ENCODE data around the gene TPM4. TPM values are rescaled to one million over a fixed set of nuclear protein-coding genes. Genes with fewer than 3 reads are reported as not detected.

Gene TPM4
- total RNA-seq, 1 donor from 2014 or later = 386 TPM

DNA sequence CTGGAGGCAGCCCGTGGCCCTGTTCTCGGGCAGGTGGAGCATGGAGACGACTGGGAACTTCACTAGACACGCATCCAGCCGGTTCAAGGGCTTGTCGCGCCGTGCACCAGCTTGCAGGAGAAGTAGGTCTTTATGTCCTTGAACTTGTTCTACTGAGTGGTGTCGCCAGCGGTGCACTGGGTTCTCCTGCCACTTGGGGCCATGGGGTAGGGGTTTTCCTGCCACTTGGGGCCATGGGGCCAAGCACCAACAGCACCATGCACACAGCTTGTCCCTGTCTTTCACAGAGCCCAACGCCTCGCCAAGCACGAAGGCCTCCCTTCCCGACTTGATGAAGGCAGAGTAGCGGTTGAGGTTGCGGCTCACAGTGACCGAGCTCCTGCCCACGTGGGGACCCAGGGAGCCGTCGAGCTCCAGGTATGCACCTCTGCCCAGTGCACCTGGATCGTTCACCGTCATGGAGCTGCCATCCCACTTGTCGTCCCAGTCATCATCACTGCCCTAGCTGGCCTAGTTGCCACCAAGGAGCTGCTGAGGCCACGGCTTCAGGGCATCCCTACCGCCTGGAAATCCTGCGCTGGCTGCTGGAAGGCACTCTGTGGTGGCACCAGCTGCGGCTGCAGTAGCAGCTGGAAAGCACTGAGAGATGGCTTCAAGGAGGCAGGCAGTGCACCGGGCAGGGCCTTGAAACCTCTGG, 40.5 kb upstream of the TPM4 start:
- Histone ChIP-seq H3K4me1 (no peaks in the 10 kb centered on the region), H3K27ac (no peak overlapping the region), H3K9me3 (no peaks in the 10 kb centered on the region), H3K27me3 (no peaks in the 10 kb centered on the region), H3K36me3 (no peaks in the 10 kb centered on the region), H3K4me3 (no peak overlapping the region)
- TF ChIP-seq, protein P1, sequence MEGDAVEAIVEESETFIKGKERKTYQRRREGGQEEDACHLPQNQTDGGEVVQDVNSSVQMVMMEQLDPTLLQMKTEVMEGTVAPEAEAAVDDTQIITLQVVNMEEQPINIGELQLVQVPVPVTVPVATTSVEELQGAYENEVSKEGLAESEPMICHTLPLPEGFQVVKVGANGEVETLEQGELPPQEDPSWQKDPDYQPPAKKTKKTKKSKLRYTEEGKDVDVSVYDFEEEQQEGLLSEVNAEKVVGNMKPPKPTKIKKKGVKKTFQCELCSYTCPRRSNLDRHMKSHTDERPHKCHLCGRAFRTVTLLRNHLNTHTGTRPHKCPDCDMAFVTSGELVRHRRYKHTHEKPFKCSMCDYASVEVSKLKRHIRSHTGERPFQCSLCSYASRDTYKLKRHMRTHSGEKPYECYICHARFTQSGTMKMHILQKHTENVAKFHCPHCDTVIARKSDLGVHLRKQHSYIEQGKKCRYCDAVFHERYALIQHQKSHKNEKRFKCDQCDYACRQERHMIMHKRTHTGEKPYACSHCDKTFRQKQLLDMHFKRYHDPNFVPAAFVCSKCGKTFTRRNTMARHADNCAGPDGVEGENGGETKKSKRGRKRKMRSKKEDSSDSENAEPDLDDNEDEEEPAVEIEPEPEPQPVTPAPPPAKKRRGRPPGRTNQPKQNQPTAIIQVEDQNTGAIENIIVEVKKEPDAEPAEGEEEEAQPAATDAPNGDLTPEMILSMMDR (IDR thresholded peaks at IDR 0.05) = no peak
- no peak for DNase-seq
- intact Hi-C loops (cut with DNase I) = no loop called here
- no peak for ATAC-seq

DNA sequence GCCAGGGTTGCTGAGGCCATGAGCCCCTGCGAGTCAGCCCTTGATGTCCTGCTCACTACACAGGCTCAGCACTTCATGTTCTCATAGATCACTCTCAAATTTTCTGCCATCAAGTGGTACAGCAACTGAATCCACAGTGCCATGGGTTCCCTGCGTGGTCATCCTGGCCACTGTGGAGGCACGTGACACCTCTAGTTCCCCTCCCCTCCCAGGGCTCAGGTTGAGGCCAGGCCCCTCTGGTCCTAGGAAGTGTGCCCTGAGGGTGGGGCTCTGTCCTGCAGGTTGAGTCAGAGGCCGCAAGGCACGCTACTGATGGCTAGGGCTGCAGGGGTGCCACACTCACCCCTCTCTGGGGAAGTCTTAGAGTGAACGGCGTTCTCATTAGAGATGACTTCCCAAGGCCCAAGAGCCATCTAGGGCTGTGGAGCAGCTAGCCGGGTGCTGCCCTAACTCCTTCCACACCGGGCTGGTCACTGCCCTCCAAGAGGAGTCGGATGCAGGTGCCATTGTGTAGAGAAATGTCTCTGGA, 39.8 kb upstream of the TPM4 start:
- Histone ChIP-seq H3K4me1 (peaks cover 7% of the 10 kb centered on the region), H3K4me3 (no peak overlapping the region), H3K27ac (no peak overlapping the region), H3K9me3 (no peaks in the 10 kb centered on the region), H3K36me3 (no peaks in the 10 kb centered on the region), H3K27me3 (no peaks in the 10 kb centered on the region)
- ATAC-seq (no peak), DNase-seq (no peak)
- intact Hi-C loops (cut with DNase I) = no loop called here
- TF ChIP-seq, protein P1 (IDR thresholded peaks at IDR 0.05) = no peak

DNA sequence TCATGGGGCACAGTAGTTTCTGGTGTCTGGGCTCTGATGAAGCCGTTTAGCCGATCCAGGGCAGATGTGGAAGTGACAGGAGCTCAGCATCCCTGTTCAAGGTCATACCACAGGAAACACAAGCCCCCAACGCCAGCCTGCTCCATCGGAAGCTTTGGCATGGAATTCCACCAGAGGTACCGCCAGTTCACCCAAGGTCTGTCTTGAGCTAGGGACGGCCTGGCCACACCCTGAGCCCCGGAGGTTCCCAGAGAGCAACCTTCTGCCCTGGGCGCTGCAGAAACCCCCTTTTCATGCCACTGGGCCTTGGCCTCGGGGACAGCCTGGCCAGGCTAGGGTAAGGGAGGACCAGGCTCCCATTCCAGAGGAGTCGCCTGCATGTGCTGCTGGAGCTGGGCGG, 39.4 kb upstream of the TPM4 start:
- DNase-seq (no peak), ATAC-seq (no peak)
- H3K9me3 ChIP-seq = no peaks in the 10 kb centered on the region
- H3K4me3 ChIP-seq = no peak overlapping the region
- no peak overlapping the region for H3K27ac ChIP-seq
- intact Hi-C loops (cut with DNase I) = no loop called here
- TF ChIP-seq, protein P1 (IDR thresholded peaks at IDR 0.05) = no peak
- H3K27me3 ChIP-seq = no peaks in the 10 kb centered on the region
- H3K36me3 ChIP-seq = no peaks in the 10 kb centered on the region
- peaks cover 10% of the 10 kb centered on the region for H3K4me1 ChIP-seq

DNA sequence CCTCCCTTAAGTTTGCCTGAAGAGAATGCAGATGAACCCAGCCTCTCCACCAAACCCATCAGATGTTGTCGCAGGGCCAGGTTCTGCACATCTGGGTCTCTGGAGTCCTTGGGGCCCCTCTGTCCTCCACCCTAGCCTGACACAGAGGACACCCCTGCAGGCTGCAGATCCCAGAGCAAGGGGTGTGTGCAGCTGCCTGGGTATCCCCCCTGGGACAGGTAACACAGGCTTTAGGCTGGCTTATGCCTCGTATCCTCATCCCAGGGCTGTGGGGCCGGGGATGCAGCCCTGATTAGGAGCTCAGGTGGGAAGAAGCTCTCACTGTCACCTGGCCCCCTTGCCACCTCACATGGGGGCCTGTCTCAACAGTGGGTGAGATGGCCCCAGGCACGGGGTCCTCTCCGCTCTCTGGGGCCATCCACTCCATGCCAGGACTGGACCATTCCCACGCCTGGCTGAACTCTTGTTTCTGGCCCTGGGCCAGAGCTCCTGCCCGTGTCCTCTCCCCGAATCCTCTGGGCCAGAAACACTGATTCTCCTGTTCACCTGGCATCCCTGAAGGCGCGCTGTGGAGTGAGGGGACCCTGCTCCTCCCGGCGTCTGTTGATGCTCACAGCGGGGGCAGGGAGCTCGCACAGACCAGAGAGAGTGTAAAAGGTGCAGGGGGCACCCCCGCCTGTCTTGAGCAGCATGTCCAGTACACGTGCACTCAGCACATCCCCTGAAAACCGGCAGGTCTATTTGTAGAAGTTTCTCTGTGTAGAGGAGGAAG, 38.7 kb upstream of the TPM4 start:
- no peak overlapping the region for H3K27ac ChIP-seq
- intact Hi-C loops (cut with DNase I) = no loop called here
- ATAC-seq = no peak
- no peaks in the 10 kb centered on the region for H3K27me3 ChIP-seq
- no peak overlapping the region for H3K4me3 ChIP-seq
- H3K4me1 ChIP-seq = peaks cover 10% of the 10 kb centered on the region
- no peak for DNase-seq
- H3K9me3 ChIP-seq = no peaks in the 10 kb centered on the region
- no peaks in the 10 kb centered on the region for H3K36me3 ChIP-seq
- TF ChIP-seq, protein P1 (IDR thresholded peaks at IDR 0.05) = no peak

DNA sequence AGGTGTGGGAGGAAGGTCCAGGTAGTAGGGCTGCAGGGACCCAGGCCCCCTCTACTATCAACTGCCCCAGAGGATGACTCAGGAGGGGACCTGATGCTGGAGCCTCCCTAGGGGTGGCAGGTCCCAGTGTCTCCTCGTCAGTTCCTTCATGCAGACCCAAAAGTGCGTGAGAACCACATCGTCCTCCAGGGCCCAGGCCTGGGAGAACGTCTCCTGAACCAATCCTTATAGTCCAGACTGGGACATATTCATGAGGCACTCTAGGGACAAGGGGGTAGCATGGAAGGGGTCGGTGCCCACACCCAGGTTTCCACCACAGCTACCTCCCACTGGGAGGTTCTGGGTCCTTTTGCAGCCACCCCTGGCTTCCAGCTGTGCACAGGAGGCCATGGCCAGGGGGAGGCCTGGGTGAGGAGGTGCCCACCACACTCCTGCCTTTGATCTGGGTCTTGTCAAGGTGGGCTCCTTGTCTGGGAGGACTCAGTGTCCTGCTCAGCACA, 38.0 kb upstream of the TPM4 start:
- TF ChIP-seq, protein P1 (IDR thresholded peaks at IDR 0.05) = no peak
- Histone ChIP-seq H3K36me3 (no peaks in the 10 kb centered on the region), H3K4me1 (peaks cover 10% of the 10 kb centered on the region), H3K4me3 (no peak overlapping the region), H3K27me3 (no peaks in the 10 kb centered on the region), H3K27ac (no peak overlapping the region), H3K9me3 (no peaks in the 10 kb centered on the region)
- DNase-seq (no peak), ATAC-seq (no peak)
- intact Hi-C loops (cut with DNase I) = no loop called here

Measured in upper lobe of right lung (tissue), 1 donor.